K562 (cell line): ENCODE data around the gene ASGR2.

ENCODE experiments used
- BRCA1 ChIP-seq, 2 experiments: fragments of 450-650 bp in 1 of 2; sonication (generic) in 1 of 2; formaldehyde crosslinking in 1 of 2; IDR thresholded peaks; 2 replicates each; pipeline versions ENCODE4 v1.5.0 to v1.6.1; 2017 to 2020; ENCODE audit warnings: mild to moderate bottlenecking in 1 of 2, missing genetic modification reagents in 1 of 2
- HDAC2 ChIP-seq: fragments of 450-650 bp; IDR thresholded peaks from 2 replicates; pipeline ENCODE4 v1.6.1; 2016; ENCODE audit warnings: mild to moderate bottlenecking
- HMG20A ChIP-seq: fragments of 450-650 bp; formaldehyde crosslinking; conservative IDR thresholded peaks from 2 replicates; pipeline ENCODE4 v1.4.0; 2020; ENCODE audit warnings: mild to moderate bottlenecking, mixed read lengths
- HNRNPL ChIP-seq: fragments of 200-400 bp; formaldehyde crosslinking; IDR thresholded peaks from 2 replicates; pipeline ENCODE4 v1.6.1; 2017; ENCODE audit warnings: low read depth, mild to moderate bottlenecking, low read length
- TARDBP ChIP-seq: fragments of 450-650 bp; IDR thresholded peaks from 2 replicates; pipeline ENCODE4 v1.6.1; 2016

DNA sequence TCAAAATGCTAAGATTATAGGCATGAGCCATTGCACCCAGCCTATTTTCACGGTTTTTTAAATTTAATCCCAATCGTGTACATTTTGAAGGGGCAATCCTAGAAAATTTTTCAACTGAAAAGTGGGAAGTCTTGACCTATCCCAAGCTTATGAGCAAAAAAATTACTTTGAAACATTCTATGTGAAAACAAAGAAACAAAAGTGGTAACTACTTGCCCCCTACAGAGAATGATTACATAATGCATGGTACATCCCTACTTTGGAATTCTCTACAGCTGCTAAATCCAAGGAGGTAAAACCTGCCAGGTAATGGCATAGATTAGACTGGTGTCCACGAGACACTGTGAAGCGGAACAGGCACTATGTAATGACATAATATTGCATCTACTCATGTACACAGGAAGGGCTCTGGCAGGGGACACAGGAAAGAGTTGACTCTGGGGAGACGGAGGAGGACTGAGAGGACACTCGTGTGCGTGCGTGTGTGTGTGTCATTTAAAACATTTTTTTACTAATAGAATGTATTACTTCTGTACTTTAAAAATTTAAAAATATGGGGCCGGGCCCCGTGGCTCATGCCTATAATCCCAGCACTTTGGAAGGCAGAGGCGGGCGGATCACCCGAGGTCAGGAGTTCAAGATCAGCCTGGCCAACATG lies 15.7 kb downstream of the ASGR2 start:
- TF ChIP-seq HNRNPL: no peak
- TF ChIP-seq BRCA1 (IDR thresholded peaks at IDR 0.05): no peak
- no peak for TF ChIP-seq BRCA1 (CRISPR knock-in tag; IDR thresholded peaks at IDR 0.05)
- TF ChIP-seq HMG20A (CRISPR knock-in tag): no peak
- no peak for TF ChIP-seq HDAC2
- TF ChIP-seq TARDBP: no peak
